AG10803 (cell line): ENCODE results near the gene FGF7.
"Not testable (repeated sequence)": the region's sequence is repeated elsewhere in the genome, so short reads cannot be mapped to it uniquely, and the experiment has no call there.

Source experiments
- DNase-seq: peaks from one replicate; pipeline ENCODE4 v3.0.0; 2010; ENCODE audit warnings: low read depth
- H3K4me3 ChIP-seq: 2 replicates; pipeline ENCODE4 v1.5.1; 2011; ENCODE audit warnings: mild to moderate bottlenecking, low read length, control low read depth
- CTCF ChIP-seq: conservative IDR thresholded peaks from 2 replicates; pipeline ENCODE4 v1.5.1; 2011; ENCODE audit warnings: mild to moderate bottlenecking, low read length, control low read depth, inconsistent platforms

Gene FGF7

DNA sequence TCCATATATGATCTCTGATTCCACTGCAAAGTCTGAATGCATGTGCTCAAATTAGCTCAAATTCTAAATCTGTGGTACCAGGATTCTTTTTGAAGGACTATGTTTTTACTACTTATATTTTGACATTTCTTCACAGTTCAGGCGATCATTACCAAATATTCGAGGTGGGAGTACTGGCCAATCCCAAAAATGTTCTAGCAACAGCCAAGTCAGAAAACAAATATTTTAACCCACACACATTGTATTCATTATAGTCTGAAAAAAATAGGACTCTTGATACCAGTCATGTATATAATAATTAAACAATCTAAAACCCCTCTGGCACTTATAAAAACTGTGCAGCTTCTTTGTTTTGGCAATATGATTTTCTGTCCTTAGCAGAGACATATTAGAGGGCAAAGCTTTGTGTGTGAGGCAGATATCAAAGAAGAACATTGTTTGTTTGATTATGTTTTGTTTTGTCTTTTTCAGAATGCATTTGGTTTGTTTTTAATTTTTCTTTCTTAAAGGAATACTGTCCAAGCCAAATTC lies 37.4 kb downstream of the FGF7 start:
- H3K4me3 ChIP-seq, result no peak overlapping the region
- DNase-seq, result peak; percentile 69
- TF ChIP-seq CTCF, result no peak

DNA sequence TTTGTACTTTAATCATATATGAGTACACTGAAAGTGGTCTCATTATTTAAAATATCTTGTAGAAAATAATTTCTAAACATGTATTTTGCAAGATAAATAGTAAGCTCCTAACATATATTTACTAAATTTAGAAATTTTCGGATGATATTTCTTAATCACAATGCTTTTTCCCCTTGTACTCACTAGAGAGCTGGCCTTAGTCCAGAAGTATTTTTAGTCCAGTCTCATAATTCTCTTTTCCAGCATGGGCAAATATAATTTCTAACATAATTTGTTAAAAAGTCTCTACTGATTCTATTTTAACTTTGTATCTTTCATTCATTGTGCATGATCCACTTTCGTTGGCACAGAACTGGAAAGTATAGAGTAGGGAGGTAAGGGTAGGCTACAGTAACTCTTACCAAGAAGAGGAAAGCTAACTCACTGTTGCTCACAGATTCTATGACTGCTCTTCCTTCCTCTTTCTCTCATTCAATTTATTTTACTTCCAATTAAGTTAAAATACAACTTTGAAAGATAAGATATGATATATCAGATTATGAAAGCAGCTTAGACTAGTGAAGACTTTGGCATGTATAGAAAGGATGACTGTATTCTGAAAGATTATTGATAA lies 39.3 kb downstream of the FGF7 start:
- DNase-seq, result peak; percentile 34
- no peak overlapping the region for H3K4me3 ChIP-seq
- TF ChIP-seq CTCF, result no peak

DNA sequence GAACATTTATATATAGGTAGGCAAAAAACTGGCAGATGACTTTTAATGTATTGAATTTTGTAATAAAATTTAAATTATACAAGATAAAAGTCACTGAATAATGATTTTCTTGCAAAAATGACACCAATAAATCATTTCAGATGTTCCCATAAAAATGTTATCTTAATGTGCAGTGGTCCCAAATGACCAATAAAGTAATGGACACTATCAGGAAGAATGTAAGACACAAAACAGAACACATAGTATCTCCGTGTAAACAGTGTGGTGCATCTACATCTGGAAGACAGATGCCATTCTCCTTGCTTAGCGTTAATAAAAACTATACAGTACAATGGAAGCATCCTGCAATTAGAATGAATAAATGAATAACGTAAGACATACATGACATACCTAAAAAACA lies 41.5 kb downstream of the FGF7 start:
- DNase-seq, result peak; percentile 39
- no peak for TF ChIP-seq CTCF
- H3K4me3 ChIP-seq, result no peak overlapping the region

- peak overlapping the region; percentile 5; the same call in 1 of the 2 replicates for H3K4me3 ChIP-seq
- no peak for DNase-seq
- no peak for TF ChIP-seq CTCF
Measured at GRCh38 chr15:49466119-49466518, 43.1 kb downstream of the FGF7 start.

GRCh38 chr15:49467746-49468480 lies 44.9 kb downstream of the FGF7 start:
- DNase-seq, result peak; percentile 67
- H3K4me3 ChIP-seq, result peak overlapping the region; percentile 32
- TF ChIP-seq CTCF, result no peak

DNA sequence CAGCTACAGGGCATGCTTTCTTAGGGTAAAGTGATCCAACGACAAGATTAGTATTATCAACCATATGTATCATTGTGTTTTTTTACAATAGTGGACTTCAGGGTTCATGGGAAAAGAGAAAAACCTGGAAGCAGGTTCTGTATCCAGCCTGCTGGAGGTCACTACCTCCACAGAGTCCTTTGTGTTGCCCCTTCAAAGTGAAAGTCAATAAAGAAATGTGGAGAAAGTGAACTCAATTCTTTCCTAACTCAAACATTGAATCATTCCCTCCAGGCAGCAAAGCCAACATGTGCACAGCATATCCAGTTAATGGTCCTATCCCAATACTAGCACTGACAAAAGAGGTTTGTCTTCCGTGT lies 45.4 kb downstream of the FGF7 start:
- TF ChIP-seq CTCF, result no peak
- peak; percentile 72 for DNase-seq
- H3K4me3 ChIP-seq, result peak overlapping the region; percentile 32

- not testable (repeated sequence) for DNase-seq, H3K4me3 ChIP-seq
- peak; percentile 27 for TF ChIP-seq CTCF
Measured at GRCh38 chr15:49471248-49471647, 48.2 kb downstream of the FGF7 start.
